GM12875 (cell line): Measurements from ENCODE around the gene RPEL1.

Source experiments
- H3K4me3 ChIP-seq: one replicate; pipeline ENCODE4 v1.5.1; 2011; ENCODE audit warnings: low read depth, low read length, control low read depth
- TF ChIP-seq, protein P1 (sequence below): IDR thresholded peaks from 2 replicates; pipeline ENCODE4 v1.5.1; 2011; ENCODE audit warnings: low read depth, mild to moderate bottlenecking, control low read depth, inconsistent platforms, low read length, moderate library complexity, borderline replicate concordance; ENCODE audit not compliant: insufficient read depth

RPEL1 gene

GRCh38 chr10:103276896-103277712, 31.4 kb downstream of the RPEL1 start, which contains the start of gene INA:
INA (plus strand) TSS chr10:103277138; CDS start chr10:103277212, 74 bp downstream.
- H3K4me3 ChIP-seq: peak within 1 kb of the TSS; percentile 31
- TF ChIP-seq, protein P1, sequence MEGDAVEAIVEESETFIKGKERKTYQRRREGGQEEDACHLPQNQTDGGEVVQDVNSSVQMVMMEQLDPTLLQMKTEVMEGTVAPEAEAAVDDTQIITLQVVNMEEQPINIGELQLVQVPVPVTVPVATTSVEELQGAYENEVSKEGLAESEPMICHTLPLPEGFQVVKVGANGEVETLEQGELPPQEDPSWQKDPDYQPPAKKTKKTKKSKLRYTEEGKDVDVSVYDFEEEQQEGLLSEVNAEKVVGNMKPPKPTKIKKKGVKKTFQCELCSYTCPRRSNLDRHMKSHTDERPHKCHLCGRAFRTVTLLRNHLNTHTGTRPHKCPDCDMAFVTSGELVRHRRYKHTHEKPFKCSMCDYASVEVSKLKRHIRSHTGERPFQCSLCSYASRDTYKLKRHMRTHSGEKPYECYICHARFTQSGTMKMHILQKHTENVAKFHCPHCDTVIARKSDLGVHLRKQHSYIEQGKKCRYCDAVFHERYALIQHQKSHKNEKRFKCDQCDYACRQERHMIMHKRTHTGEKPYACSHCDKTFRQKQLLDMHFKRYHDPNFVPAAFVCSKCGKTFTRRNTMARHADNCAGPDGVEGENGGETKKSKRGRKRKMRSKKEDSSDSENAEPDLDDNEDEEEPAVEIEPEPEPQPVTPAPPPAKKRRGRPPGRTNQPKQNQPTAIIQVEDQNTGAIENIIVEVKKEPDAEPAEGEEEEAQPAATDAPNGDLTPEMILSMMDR: no peak

- H3K4me3 ChIP-seq: peak overlapping the region; percentile 31
- TF ChIP-seq, protein P1: no peak
These were observed 32.2 kb downstream of the RPEL1 start for GRCh38 chr10:103277713-103278536.

- TF ChIP-seq, protein P1: no peak
- H3K4me3 ChIP-seq: no peak overlapping the region
These were observed 32.8 kb downstream of the RPEL1 start for GRCh38 chr10:103278537-103278823.

DNA sequence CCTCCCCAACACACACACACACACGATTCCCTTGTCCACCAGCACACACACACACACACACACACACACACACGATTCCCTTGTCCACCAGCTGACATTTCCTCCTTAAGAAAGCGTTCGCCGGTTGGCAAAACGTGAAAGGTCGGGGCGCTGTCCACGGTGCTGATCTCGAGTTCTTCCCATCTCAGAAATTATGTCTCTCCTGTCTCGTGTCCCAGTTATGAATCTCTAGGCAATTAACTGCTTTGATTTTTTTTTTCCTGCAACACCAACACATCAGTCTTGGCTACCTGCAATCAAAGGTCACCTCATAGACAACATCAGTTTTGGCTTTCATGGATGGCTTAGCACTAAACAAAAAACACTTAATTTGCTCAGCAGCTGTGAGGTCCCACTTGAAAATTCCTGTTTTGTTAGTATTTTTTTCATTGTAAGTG, 33.2 kb downstream of the RPEL1 start:
- H3K4me3 ChIP-seq: no peak overlapping the region
- TF ChIP-seq, protein P1: no peak

DNA sequence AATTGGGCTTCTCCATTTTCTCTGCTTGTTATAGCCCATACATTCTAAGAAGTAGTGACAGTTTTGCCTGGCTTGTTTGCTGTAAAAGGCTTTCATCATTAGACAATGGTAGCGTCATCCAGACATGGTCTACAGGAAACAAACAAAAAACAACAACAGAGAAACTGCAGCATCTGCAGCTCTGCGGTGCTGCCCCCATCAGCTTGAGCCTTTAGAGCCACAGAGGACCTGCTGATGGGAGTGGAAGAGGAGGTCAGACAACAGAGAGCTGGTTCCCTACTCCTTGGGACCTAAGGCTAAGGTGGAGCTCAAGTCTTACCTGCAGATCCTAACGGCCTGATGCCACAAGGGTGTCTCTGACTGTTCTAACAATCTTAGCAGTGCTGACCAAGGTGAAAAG, 34.3 kb downstream of the RPEL1 start:
- TF ChIP-seq, protein P1: no peak
- no peak overlapping the region for H3K4me3 ChIP-seq

GRCh38 chr10:103280506-103280905, 34.8 kb downstream of the RPEL1 start:
- H3K4me3 ChIP-seq: no peak overlapping the region
- TF ChIP-seq, protein P1: no peak

DNA sequence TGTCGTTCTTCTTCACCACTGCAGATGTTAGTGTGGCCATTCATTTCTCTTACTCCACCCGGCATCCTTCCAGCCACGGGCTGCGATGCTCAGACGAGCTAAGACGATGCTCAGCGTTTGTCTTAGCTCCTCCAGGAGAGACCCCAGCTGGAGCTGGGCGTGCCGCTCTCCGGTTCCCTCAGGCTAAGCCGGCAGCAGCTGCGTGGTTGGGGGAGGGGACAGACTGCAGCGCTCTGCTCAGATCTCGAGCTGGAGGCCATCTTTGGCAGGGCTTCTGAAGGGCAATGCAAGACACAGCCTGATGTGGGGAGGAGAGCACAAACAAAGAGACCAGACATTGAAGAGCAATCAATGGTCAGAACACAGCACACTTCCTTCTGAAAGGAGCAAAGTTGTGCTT, 36.1 kb downstream of the RPEL1 start:
- H3K4me3 ChIP-seq: no peak overlapping the region
- TF ChIP-seq, protein P1: no peak
